Measurements from ENCODE around the gene SLC9C1. TPM values are rescaled to one million over a fixed set of nuclear protein-coding genes. Genes with fewer than 3 reads are reported as not detected.

The SLC9C1 gene
- total RNA-seq, 1 experiment from 2014 or later: not detected

- Histone ChIP-seq H3K9me3 (ENCODE audit: low read depth, low read length, poor library complexity, severe bottlenecking) (no peaks in the 10 kb centered on the region), H3K4me3 (ENCODE audit: low read depth, low read length, poor library complexity, severe bottlenecking) (no peak overlapping the region), H3K27me3 (replicated peaks; ENCODE audit: insufficient read depth, low read depth, low read length, poor library complexity) (no peaks in the 10 kb centered on the region), H3K36me3 (ENCODE audit: insufficient read depth, low read length, poor library complexity, severe bottlenecking) (no peaks in the 10 kb centered on the region), H3K27ac (ENCODE audit: low read depth, low read length, poor library complexity, severe bottlenecking) (no peak overlapping the region), H3K4me1 (ENCODE audit: insufficient read depth, low read length, poor library complexity, severe bottlenecking) (no peaks in the 10 kb centered on the region)
- DNase-seq (ENCODE audit: low spot score): no peak
- BruUV-seq (replicated peaks): no TSS peak
- no peak for TF ChIP-seq EZH2 (IDR thresholded peaks at IDR 0.05; ENCODE audit: borderline replicate concordance, low read depth, low read length, poor library complexity, severe bottlenecking)
- TF ChIP-seq, protein P1, sequence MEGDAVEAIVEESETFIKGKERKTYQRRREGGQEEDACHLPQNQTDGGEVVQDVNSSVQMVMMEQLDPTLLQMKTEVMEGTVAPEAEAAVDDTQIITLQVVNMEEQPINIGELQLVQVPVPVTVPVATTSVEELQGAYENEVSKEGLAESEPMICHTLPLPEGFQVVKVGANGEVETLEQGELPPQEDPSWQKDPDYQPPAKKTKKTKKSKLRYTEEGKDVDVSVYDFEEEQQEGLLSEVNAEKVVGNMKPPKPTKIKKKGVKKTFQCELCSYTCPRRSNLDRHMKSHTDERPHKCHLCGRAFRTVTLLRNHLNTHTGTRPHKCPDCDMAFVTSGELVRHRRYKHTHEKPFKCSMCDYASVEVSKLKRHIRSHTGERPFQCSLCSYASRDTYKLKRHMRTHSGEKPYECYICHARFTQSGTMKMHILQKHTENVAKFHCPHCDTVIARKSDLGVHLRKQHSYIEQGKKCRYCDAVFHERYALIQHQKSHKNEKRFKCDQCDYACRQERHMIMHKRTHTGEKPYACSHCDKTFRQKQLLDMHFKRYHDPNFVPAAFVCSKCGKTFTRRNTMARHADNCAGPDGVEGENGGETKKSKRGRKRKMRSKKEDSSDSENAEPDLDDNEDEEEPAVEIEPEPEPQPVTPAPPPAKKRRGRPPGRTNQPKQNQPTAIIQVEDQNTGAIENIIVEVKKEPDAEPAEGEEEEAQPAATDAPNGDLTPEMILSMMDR (conservative IDR thresholded peaks at IDR 0.05; ENCODE audit: low read depth, low read length): no peak
- intact Hi-C loops (cut with micrococcal nuclease; ENCODE audit: unreplicated experiment): no loop called here
- POLR2A ChIA-PET (ENCODE audit: low non-redundant PET): no interaction called here
- CTCF ChIA-PET: no interaction called here
These were observed 124.0 kb downstream of the SLC9C1 start for GRCh38 chr3:112170046-112170445.

GRCh38 chr3:112167758-112168157 lies 126.3 kb downstream of the SLC9C1 start:
- TF ChIP-seq EZH2 (IDR thresholded peaks at IDR 0.05; ENCODE audit: borderline replicate concordance, low read depth, low read length, poor library complexity, severe bottlenecking): no peak
- Histone ChIP-seq H3K27ac (ENCODE audit: low read depth, low read length, poor library complexity, severe bottlenecking) (no peak overlapping the region), H3K27me3 (replicated peaks; ENCODE audit: insufficient read depth, low read depth, low read length, poor library complexity) (no peaks in the 10 kb centered on the region), H3K9me3 (ENCODE audit: low read depth, low read length, poor library complexity, severe bottlenecking) (no peaks in the 10 kb centered on the region), H3K4me3 (ENCODE audit: low read depth, low read length, poor library complexity, severe bottlenecking) (no peak overlapping the region), H3K36me3 (ENCODE audit: insufficient read depth, low read length, poor library complexity, severe bottlenecking) (no peaks in the 10 kb centered on the region), H3K4me1 (ENCODE audit: insufficient read depth, low read length, poor library complexity, severe bottlenecking) (no peaks in the 10 kb centered on the region)
- CTCF ChIA-PET: no interaction called here
- no TSS peak for BruUV-seq (replicated peaks)
- intact Hi-C loops (cut with micrococcal nuclease; ENCODE audit: unreplicated experiment): no loop called here
- DNase-seq (ENCODE audit: low spot score): no peak
- POLR2A ChIA-PET (ENCODE audit: low non-redundant PET): no interaction called here

DNA sequence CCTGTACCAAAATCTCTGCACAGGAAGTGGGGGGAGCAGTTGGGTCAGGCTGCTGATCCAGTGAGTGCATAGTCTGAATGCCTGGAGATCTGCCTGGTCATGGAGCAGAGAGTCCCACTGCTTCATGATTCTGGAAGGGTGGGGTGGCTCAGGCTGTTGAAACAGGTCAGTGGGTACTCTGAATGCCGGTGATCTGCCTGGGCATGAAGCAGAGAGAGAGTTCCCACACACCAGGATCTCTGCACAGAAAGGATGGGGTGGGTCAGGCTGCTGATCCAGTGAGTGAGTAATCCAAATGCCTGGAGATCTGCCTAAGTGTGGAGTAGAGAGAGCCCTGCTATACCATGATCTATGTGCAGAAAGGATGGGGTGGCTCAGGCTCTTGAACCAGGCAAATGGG lies 144.9 kb downstream of the SLC9C1 start:
- TF ChIP-seq EZH2 (IDR thresholded peaks at IDR 0.05; ENCODE audit: borderline replicate concordance, low read depth, low read length, poor library complexity, severe bottlenecking): no peak
- TF ChIP-seq, protein P1 (conservative IDR thresholded peaks at IDR 0.05; ENCODE audit: low read depth, low read length): no peak
- no TSS peak for BruUV-seq (replicated peaks)
- Histone ChIP-seq H3K4me3 (ENCODE audit: low read depth, low read length, poor library complexity, severe bottlenecking) (no peak overlapping the region), H3K9me3 (ENCODE audit: low read depth, low read length, poor library complexity, severe bottlenecking) (no peaks in the 10 kb centered on the region), H3K4me1 (ENCODE audit: insufficient read depth, low read length, poor library complexity, severe bottlenecking) (no peaks in the 10 kb centered on the region), H3K27me3 (replicated peaks; ENCODE audit: insufficient read depth, low read depth, low read length, poor library complexity) (no peaks in the 10 kb centered on the region), H3K27ac (ENCODE audit: low read depth, low read length, poor library complexity, severe bottlenecking) (no peak overlapping the region), H3K36me3 (ENCODE audit: insufficient read depth, low read length, poor library complexity, severe bottlenecking) (no peaks in the 10 kb centered on the region)
- no peak for DNase-seq (ENCODE audit: low spot score)
- intact Hi-C loops (cut with micrococcal nuclease; ENCODE audit: unreplicated experiment): no loop called here
- ChIA-PET CTCF (no interaction called here), POLR2A (ENCODE audit: low non-redundant PET) (no interaction called here)

- H3K9me3 ChIP-seq (ENCODE audit: low read depth, low read length, poor library complexity, severe bottlenecking): no peaks in the 10 kb centered on the region
- no peak for DNase-seq (ENCODE audit: low spot score)
- intact Hi-C loops (cut with micrococcal nuclease; ENCODE audit: unreplicated experiment): no loop called here
- TF ChIP-seq, protein P1 (conservative IDR thresholded peaks at IDR 0.05; ENCODE audit: low read depth, low read length): no peak
- no peak for TF ChIP-seq EZH2 (IDR thresholded peaks at IDR 0.05; ENCODE audit: borderline replicate concordance, low read depth, low read length, poor library complexity, severe bottlenecking)
- BruUV-seq (replicated peaks): no TSS peak
- ChIA-PET POLR2A (ENCODE audit: low non-redundant PET) (no interaction called here), CTCF (no interaction called here)
- no peak overlapping the region for H3K4me3 ChIP-seq (ENCODE audit: low read depth, low read length, poor library complexity, severe bottlenecking)
- no peaks in the 10 kb centered on the region for H3K27me3 ChIP-seq (replicated peaks; ENCODE audit: insufficient read depth, low read depth, low read length, poor library complexity)
- no peaks in the 10 kb centered on the region for H3K4me1 ChIP-seq (ENCODE audit: insufficient read depth, low read length, poor library complexity, severe bottlenecking)
- no peak overlapping the region for H3K27ac ChIP-seq (ENCODE audit: low read depth, low read length, poor library complexity, severe bottlenecking)
- H3K36me3 ChIP-seq (ENCODE audit: insufficient read depth, low read length, poor library complexity, severe bottlenecking): no peaks in the 10 kb centered on the region
These were observed 150.3 kb downstream of the SLC9C1 start for GRCh38 chr3:112143689-112144088.

All from A673 (cell line).